ENCODE results near the gene KLHL3.
"Not testable (repeated sequence)": the region's sequence is repeated elsewhere in the genome, so short reads cannot be mapped to it uniquely, and the experiment has no call there.

KLHL3 gene, protein sequence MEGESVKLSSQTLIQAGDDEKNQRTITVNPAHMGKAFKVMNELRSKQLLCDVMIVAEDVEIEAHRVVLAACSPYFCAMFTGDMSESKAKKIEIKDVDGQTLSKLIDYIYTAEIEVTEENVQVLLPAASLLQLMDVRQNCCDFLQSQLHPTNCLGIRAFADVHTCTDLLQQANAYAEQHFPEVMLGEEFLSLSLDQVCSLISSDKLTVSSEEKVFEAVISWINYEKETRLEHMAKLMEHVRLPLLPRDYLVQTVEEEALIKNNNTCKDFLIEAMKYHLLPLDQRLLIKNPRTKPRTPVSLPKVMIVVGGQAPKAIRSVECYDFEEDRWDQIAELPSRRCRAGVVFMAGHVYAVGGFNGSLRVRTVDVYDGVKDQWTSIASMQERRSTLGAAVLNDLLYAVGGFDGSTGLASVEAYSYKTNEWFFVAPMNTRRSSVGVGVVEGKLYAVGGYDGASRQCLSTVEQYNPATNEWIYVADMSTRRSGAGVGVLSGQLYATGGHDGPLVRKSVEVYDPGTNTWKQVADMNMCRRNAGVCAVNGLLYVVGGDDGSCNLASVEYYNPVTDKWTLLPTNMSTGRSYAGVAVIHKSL

DNA sequence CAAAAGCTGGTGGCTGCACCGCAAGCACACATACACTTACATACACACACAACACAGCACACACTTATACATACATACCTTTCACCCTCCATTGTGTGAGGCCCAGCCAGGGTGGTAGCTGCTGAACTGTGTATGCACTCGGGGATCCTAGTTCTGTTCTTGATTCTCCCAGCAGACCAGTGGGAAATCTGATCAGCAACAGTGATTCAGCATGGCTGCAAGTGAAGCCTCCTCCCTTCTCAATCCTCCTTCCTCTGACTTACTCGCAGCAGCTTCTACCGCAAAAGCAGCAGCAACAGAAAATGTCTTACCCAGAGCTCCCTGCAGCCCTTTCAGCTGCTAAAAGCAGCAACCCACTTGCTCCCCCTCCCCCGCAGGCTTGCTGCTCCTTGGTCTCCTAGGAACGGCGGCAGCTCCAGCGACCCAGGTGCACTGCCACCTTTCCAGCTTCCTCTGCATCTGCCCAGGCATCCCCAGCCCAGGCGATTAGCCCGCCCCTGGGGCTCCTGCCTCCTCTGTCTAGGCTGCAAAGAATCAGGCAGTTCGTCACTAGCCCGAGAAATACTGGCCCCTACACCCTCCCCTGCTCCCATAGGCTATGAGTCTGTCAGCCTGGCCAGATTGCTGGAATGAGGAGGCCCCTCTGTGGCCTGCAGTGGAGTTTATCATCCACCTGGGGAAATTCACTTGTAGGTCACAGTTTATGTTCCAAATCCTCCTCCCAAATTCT lies at the start of gene KLHL3:
TSS of gene KLHL3 (minus strand) at position 535 of the 730 bp plus-strand sequence. CDS start at position 92, 443 bp downstream.
- peak within 1 kb of the TSS; percentile 41 for H3K4me3 ChIP-seq (replicated peaks; ENCODE audit: low read depth, low read length)
- TF ChIP-seq, protein P1, sequence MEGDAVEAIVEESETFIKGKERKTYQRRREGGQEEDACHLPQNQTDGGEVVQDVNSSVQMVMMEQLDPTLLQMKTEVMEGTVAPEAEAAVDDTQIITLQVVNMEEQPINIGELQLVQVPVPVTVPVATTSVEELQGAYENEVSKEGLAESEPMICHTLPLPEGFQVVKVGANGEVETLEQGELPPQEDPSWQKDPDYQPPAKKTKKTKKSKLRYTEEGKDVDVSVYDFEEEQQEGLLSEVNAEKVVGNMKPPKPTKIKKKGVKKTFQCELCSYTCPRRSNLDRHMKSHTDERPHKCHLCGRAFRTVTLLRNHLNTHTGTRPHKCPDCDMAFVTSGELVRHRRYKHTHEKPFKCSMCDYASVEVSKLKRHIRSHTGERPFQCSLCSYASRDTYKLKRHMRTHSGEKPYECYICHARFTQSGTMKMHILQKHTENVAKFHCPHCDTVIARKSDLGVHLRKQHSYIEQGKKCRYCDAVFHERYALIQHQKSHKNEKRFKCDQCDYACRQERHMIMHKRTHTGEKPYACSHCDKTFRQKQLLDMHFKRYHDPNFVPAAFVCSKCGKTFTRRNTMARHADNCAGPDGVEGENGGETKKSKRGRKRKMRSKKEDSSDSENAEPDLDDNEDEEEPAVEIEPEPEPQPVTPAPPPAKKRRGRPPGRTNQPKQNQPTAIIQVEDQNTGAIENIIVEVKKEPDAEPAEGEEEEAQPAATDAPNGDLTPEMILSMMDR (IDR thresholded peaks at IDR 0.05; ENCODE audit: low read depth, low read length, missing control alignments), result peak; percentile 4
- DNase-seq (ENCODE audit: extremely low read depth, low read depth), result no peak

DNA sequence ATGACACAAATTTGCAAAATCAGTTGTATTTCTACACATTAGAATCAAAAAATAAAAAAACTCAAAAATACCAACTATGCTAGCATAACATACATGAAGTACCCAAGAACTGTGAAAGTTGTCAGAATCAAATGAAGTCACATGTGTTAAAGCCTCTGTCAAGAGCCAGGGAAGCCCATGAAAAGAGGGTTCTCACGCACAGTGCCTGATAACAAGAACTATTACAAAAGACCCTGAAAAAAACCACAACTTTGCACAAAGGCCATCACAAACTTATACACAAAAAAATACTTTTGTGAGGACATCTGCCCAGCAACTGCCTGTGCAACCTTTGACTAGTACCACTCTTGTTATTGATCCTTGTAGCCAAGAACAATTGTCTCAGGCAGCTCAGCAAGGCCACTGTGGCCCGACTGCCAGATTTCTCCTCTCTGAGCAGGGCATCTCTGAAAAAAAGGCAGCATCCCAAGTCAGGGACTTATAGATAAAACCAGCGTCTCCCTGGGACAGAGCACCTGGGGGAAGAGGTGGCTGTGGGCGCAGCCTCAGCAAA lies 47.2 kb upstream of the KLHL3 start:
- no peak for DNase-seq (ENCODE audit: extremely low read depth, low read depth)
- no peak overlapping the region for H3K4me3 ChIP-seq (replicated peaks; ENCODE audit: low read depth, low read length)
- TF ChIP-seq, protein P1 (IDR thresholded peaks at IDR 0.05; ENCODE audit: low read depth, low read length, missing control alignments), result no peak

DNA sequence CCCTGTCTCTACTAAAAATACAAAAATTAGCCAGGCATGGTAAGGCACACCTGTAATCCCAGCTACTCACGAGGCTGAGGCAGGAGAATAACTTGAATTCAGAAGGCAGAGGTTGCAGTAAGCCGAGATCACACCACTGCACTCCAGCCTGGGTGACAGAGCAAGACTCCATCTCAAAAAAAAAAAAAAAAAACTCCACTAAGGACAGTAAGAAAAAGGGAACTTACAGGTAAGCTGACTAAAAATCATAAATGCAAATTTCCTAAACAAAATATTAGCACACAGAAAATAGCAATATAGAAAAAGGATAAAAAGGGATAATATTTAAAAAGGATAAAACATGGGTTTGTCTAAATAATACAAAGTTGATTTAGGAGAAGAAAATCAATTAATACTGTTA lies 46.2 kb upstream of the KLHL3 start:
- TF ChIP-seq, protein P1 (IDR thresholded peaks at IDR 0.05; ENCODE audit: low read depth, low read length, missing control alignments), result no peak
- H3K4me3 ChIP-seq (replicated peaks; ENCODE audit: low read depth, low read length), result no peak overlapping the region
- no peak for DNase-seq (ENCODE audit: extremely low read depth, low read depth)

DNA sequence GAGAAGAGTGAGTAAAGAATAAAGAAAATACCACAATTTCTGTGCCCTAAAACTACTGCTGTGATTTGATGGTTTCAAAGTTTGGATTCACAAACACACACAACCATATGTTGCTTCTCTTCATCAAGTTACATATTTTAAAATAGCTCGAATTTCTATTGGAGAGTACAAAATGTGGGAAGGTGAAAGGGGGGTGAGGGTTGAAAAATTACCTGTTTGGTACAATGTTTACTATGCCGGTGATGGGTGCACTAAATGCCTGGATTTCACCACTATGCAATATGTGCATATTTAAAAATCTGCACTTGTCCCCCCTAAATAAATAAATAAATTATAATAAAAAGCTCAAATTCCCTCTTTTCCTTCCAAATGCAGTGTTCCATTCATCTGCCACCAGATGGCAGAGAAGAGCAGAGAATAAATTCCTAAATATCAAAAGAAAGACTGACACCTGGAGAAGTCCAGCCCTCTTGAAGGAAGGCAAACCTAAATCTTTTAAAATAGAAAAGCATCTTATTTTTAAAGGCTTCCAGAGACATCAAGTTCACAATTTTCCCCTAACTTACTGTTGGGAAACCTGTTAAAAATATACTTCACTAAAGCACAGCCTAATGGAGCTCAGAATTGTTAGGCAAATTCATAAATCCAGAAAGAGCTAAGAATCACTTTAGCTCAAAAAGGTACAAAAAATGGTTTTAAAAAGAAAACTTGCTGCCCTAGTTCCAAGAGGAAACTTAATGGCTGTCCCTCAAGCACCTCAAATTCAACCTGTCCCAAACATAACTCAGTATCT lies 43.1 kb upstream of the KLHL3 start:
- DNase-seq (ENCODE audit: extremely low read depth, low read depth), result peak; percentile 9
- TF ChIP-seq, protein P1 (IDR thresholded peaks at IDR 0.05; ENCODE audit: low read depth, low read length, missing control alignments), result peak; percentile 67
- H3K4me3 ChIP-seq (replicated peaks; ENCODE audit: low read depth, low read length), result no peak overlapping the region

DNA sequence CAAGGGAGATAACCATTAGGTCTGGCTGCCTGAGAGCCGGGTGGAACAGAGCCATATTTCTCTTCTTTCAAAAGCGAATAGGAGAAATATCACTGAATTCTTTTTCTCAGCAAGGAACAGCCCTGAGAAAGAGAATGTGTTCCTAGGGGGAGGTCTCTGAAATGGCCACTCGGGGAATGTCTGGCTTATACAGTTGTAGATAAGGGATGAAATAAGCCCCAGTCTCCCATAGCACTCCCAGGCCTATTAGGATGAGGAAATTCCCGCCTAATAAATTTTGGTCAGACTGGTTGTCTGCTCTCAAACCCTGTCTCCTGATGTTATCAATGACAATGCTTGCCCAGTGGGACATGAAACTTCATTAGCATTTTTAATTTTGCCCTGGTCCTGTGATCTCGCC lies 32.0 kb upstream of the KLHL3 start:
- not testable (repeated sequence) for H3K4me3 ChIP-seq (replicated peaks; ENCODE audit: low read depth, low read length); DNase-seq (ENCODE audit: extremely low read depth, low read depth)

DNA sequence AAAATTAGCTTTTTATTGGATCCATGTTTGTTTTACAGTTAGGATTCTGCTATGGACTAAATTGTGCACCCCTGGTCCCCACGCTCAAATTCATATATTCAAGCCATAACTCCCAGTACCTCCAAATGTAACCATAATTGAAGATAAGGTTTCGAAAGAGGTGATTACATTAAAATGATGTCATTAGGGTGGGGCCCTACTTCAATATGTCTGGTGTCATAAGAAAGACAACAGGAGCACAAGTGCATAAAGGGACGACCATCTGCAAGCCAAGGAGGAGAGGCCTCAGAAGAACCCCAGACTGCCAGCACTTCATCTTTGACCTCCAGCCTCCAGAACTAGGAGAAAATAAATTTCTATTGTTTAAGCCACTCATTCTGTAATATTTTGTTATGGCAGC lies 25.7 kb upstream of the KLHL3 start:
- TF ChIP-seq, protein P1 (IDR thresholded peaks at IDR 0.05; ENCODE audit: low read depth, low read length, missing control alignments), result no peak
- DNase-seq (ENCODE audit: extremely low read depth, low read depth), result no peak
- no peak overlapping the region for H3K4me3 ChIP-seq (replicated peaks; ENCODE audit: low read depth, low read length)

Measured in HFF-Myc (cell line).